SH-SY5Y (cell line): ENCODE results near the gene C19orf53.

Source experiments
- GATA2 ChIP-seq: IDR thresholded peaks from 2 replicates; pipeline ENCODE4 v1.6.1; 2011; ENCODE audit warnings: mild to moderate bottlenecking, low read depth, low read length
- GATA3 ChIP-seq: IDR thresholded peaks from 2 replicates; pipeline ENCODE4 v1.6.1; 2011; ENCODE audit warnings: low read depth, mild to moderate bottlenecking, low read length, moderate library complexity

- no peak for TF ChIP-seq GATA2
- no peak for TF ChIP-seq GATA3
Observed at GRCh38 chr19:13788991-13789390, 14.7 kb downstream of the C19orf53 start.
